HG03460 (cell line): ENCODE measurements around the gene NIBAN1.

Experiments used
- ATAC-seq: cut with Tn5 transposase; IDR thresholded peaks from one replicate; pipeline ENCODE4 v1.9.1; 2021; ENCODE audit not compliant: unreplicated experiment

The NIBAN1 gene

GRCh38 chr1:184947497-184948256, 26.6 kb downstream of the NIBAN1 start:
- ATAC-seq, result no peak

GRCh38 chr1:184945678-184946412, 28.5 kb downstream of the NIBAN1 start:
- ATAC-seq, result peak; percentile 38

GRCh38 chr1:184945029-184945428, 29.3 kb downstream of the NIBAN1 start:
- peak; percentile 62 for ATAC-seq

- ATAC-seq, result no peak
These were observed 30.3 kb downstream of the NIBAN1 start for GRCh38 chr1:184943998-184944397.

- peak; percentile 67 for ATAC-seq
These were observed 32.6 kb downstream of the NIBAN1 start for GRCh38 chr1:184941735-184942134.

- ATAC-seq, result no peak
These were observed 32.9 kb downstream of the NIBAN1 start for GRCh38 chr1:184941410-184941733.

GRCh38 chr1:184940694-184941409, 33.5 kb downstream of the NIBAN1 start:
- ATAC-seq, result no peak

- ATAC-seq, result no peak
These were observed 34.1 kb downstream of the NIBAN1 start for GRCh38 chr1:184940226-184940625.

- no peak for ATAC-seq
These were observed 36.6 kb downstream of the NIBAN1 start for GRCh38 chr1:184937729-184938128.

GRCh38 chr1:184935920-184936798, 38.1 kb downstream of the NIBAN1 start:
- no peak for ATAC-seq

- ATAC-seq, result no peak
These were observed 40.4 kb downstream of the NIBAN1 start for GRCh38 chr1:184933944-184934343.

- ATAC-seq, result no peak
These were observed 42.0 kb downstream of the NIBAN1 start for GRCh38 chr1:184932319-184932718.

- no peak for ATAC-seq
These were observed 42.7 kb downstream of the NIBAN1 start for GRCh38 chr1:184931566-184931965.

GRCh38 chr1:184930645-184931044, 43.7 kb downstream of the NIBAN1 start:
- ATAC-seq, result no peak

GRCh38 chr1:184930232-184930631, 44.1 kb downstream of the NIBAN1 start:
- no peak for ATAC-seq

GRCh38 chr1:184929711-184930202, 44.6 kb downstream of the NIBAN1 start:
- no peak for ATAC-seq

- ATAC-seq, result no peak
These were observed 45.9 kb downstream of the NIBAN1 start for GRCh38 chr1:184928394-184928793.
